Smooth muscle cell (in vitro differentiated cells): ENCODE results near the gene KRTAP10-3. TPM values are rescaled to one million over a fixed set of nuclear protein-coding genes. Genes with fewer than 3 reads are reported as not detected.

ENCODE experiments used
- DNase-seq: peaks from one replicate; lab custom pipeline; 2025; ENCODE audit not compliant: unreplicated experiment; lab: John Stamatoyannopoulos, UW
- H2AFZ ChIP-seq: fragments of 200-600 bp; sonication (generic); 2 replicates; pipeline ENCODE4 v1.6.0; 2016; ENCODE audit warnings: antibody characterized with exemption, low read depth, mild to moderate bottlenecking
- H3F3A ChIP-seq: fragments of 200-600 bp; sonication (generic); 2 replicates; pipeline ENCODE4 v1.6.0; 2017; ENCODE audit warnings: antibody characterized with exemption, low read depth
- H3K27ac ChIP-seq: fragments of 200-600 bp; sonication (generic); 2 replicates; pipeline ENCODE4 v1.5.1; 2016; ENCODE audit warnings: low read depth, mild to moderate bottlenecking
- H3K27me3 ChIP-seq: fragments of 200-600 bp; sonication (generic); 2 replicates; pipeline ENCODE4 v1.6.1; 2016; ENCODE audit warnings: low read depth, mild to moderate bottlenecking
- H3K36me3 ChIP-seq: fragments of 200-600 bp; sonication (generic); 2 replicates; pipeline ENCODE4 v1.5.1; 2016; ENCODE audit warnings: low read depth
- H3K4me1 ChIP-seq: fragments of 200-600 bp; sonication (generic); 2 replicates; pipeline ENCODE4 v1.5.1; 2016; ENCODE audit warnings: low read depth
- H3K4me2 ChIP-seq: fragments of 200-600 bp; sonication (generic); 2 replicates; pipeline ENCODE4 v1.6.0; 2016; ENCODE audit warnings: mild to moderate bottlenecking
- H3K4me3 ChIP-seq: fragments of 200-600 bp; sonication (generic); 2 replicates; pipeline ENCODE4 v1.5.1; 2016; ENCODE audit warnings: mild to moderate bottlenecking
- H3K79me2 ChIP-seq: fragments of 200-600 bp; sonication (generic); 2 replicates; pipeline ENCODE4 v1.6.0; 2016; ENCODE audit warnings: low read depth, mild to moderate bottlenecking
- H3K9ac ChIP-seq: fragments of 200-600 bp; sonication (generic); 2 replicates; pipeline ENCODE4 v1.6.0; 2016; ENCODE audit warnings: low read depth
- H3K9me3 ChIP-seq: fragments of 200-600 bp; sonication (generic); replicated peaks from 2 replicates; pipeline ENCODE4 v1.5.1; 2016; ENCODE audit warnings: low read depth
- H4K20me1 ChIP-seq: fragments of 200-600 bp; sonication (generic); 2 replicates; pipeline ENCODE4 v1.6.0; 2016; ENCODE audit warnings: low read depth
- CTCF ChIP-seq: fragments of 200-600 bp; sonication (generic); IDR thresholded peaks from 2 replicates; pipeline ENCODE4 v1.5.1; 2017; ENCODE audit warnings: borderline replicate concordance, mild to moderate bottlenecking, antibody characterized with exemption; ENCODE audit not compliant: insufficient read depth, poor library complexity, severe bottlenecking
- WGBS: methylation state at CpG from one replicate; pipeline ENCODE4 v1.1.7; 2016; ENCODE audit warnings: low lambda C conversion rate; 5-methylcytosine and 5-hydroxymethylcytosine counted together
- polyA plus RNA-seq: library from polyadenylated mRNA; unstranded; fragments of >200 nt; fragmentation: Nextera tagmentation; extraction: Ambion mirVana; gene quantifications from 2 replicates; pipeline ENCODE4 v1.2.1, GENCODE V29; 2016
- total RNA-seq: library from RNA; depleted of rRNA; stranded (reverse); fragments of >200 nt; gene quantifications from 2 replicates; pipeline ENCODE4 v1.2.3, GENCODE V29; 2014

KRTAP10-3 gene
- total and polyA plus RNA-seq, 2 experiments from 2014 or later: not detected

- Histone ChIP-seq H3K27me3 (no peaks in the 10 kb centered on the region), H2AFZ (no peak overlapping the region), H3K36me3 (no peaks in the 10 kb centered on the region), H3F3A (no peaks in the 10 kb centered on the region), H4K20me1 (no peaks in the 10 kb centered on the region), H3K79me2 (no peaks in the 10 kb centered on the region), H3K4me1 (no peaks in the 10 kb centered on the region), H3K27ac (no peak overlapping the region), H3K4me2 (no peak overlapping the region), H3K9ac (no peak overlapping the region), H3K9me3 (no peaks in the 10 kb centered on the region), H3K4me3 (no peak overlapping the region)
- TF ChIP-seq CTCF: no peak
- 94% methylated on average over 1 of the region's 1 CpG for WGBS
- no peak for DNase-seq
Measured at GRCh38 chr21:44523567-44524413, 34.8 kb downstream of the KRTAP10-3 start.

- H3K9ac ChIP-seq: no peak overlapping the region
- DNase-seq: no peak
- no peak overlapping the region for H3K27ac ChIP-seq
- no peaks in the 10 kb centered on the region for H3K4me1 ChIP-seq
- no peaks in the 10 kb centered on the region for H3F3A ChIP-seq
- TF ChIP-seq CTCF: no peak
- H3K36me3 ChIP-seq: no peaks in the 10 kb centered on the region
- no peak overlapping the region for H2AFZ ChIP-seq
- H3K9me3 ChIP-seq: no peaks in the 10 kb centered on the region
- H3K4me2 ChIP-seq: no peak overlapping the region
- 100% methylated on average over 1 of the region's 1 CpG for whole genome bisulfite sequencing
- no peaks in the 10 kb centered on the region for H4K20me1 ChIP-seq
- no peaks in the 10 kb centered on the region for H3K79me2 ChIP-seq
- no peaks in the 10 kb centered on the region for H3K27me3 ChIP-seq
- H3K4me3 ChIP-seq: no peak overlapping the region
Measured at GRCh38 chr21:44522753-44523204, 35.8 kb downstream of the KRTAP10-3 start.

- H3K27me3 ChIP-seq: no peaks in the 10 kb centered on the region
- H3K4me1 ChIP-seq: no peaks in the 10 kb centered on the region
- no peak for DNase-seq
- no peaks in the 10 kb centered on the region for H4K20me1 ChIP-seq
- H3K27ac ChIP-seq: no peak overlapping the region
- no peaks in the 10 kb centered on the region for H3K36me3 ChIP-seq
- H3K4me3 ChIP-seq: no peak overlapping the region
- H3K4me2 ChIP-seq: no peak overlapping the region
- no peaks in the 10 kb centered on the region for H3K79me2 ChIP-seq
- H2AFZ ChIP-seq: no peak overlapping the region
- no peak overlapping the region for H3K9ac ChIP-seq
- TF ChIP-seq CTCF: no peak
- no peaks in the 10 kb centered on the region for H3F3A ChIP-seq
- 95% methylated on average over 30 of the region's 33 CpGs for WGBS
- H3K9me3 ChIP-seq: no peaks in the 10 kb centered on the region
Measured at GRCh38 chr21:44521928-44522752, 36.5 kb downstream of the KRTAP10-3 start.
